ENCODE measurements around the gene SRC. TPM values are rescaled to one million over a fixed set of nuclear protein-coding genes. Genes with fewer than 3 reads are reported as not detected.

The SRC gene
- total and polyA plus RNA-seq, 2 donors from 2014 or later = 28.5 to 70.0 TPM

- TF ChIP-seq CTCF (IDR thresholded peaks at IDR 0.05; ENCODE audit: borderline replicate concordance, extremely low read depth, insufficient read depth) = no peak
- Histone ChIP-seq H3K9me3 (ENCODE audit: control insufficient read depth in 2 of 3, insufficient read depth in 1 of 3, low read length in 3 of 3) (peaks cover 0 to 3% (median 0%) of the 10 kb centered on the region in 3 donors), H3K4me3 (ENCODE audit: low read length in 3 of 3) (no peak overlapping the region), H3K27me3 (ENCODE audit: control insufficient read depth, insufficient read depth, low read length) (peaks cover 4% of the 10 kb centered on the region), H3K9ac (ENCODE audit: low read length in 3 of 3) (no peak overlapping the region), H3K4me1 (ENCODE audit: control insufficient read depth in 2 of 3, insufficient read depth in 2 of 3, low read depth in 1 of 3, low read length in 3 of 3) (peaks cover 0 to 9% (median 4%) of the 10 kb centered on the region in 3 donors), H3K27ac (ENCODE audit: low read depth in 2 of 2, low read length in 2 of 2) (no peak overlapping the region), H3K36me3 (ENCODE audit: control insufficient read depth in 2 of 3, insufficient read depth in 3 of 3, low read length in 3 of 3) (peaks cover 0 to 2% (median 0%) of the 10 kb centered on the region in 3 donors)
- no peak for FAIRE-seq
- intact Hi-C loops (cut with DNase I) = no loop called here
- DNase-seq = peak in 2 of 5 donors; percentile 53 to 57
Measured at GRCh38 chr20:37407573-37408002, 61.6 kb downstream of the SRC start.

- Histone ChIP-seq H3K4me3 (ENCODE audit: low read length in 3 of 3) (no peak overlapping the region), H3K4me1 (ENCODE audit: control insufficient read depth in 2 of 3, insufficient read depth in 2 of 3, low read depth in 1 of 3, low read length in 3 of 3) (peaks cover 0 to 9% (median 4%) of the 10 kb centered on the region in 3 donors), H3K36me3 (ENCODE audit: control insufficient read depth in 2 of 3, insufficient read depth in 3 of 3, low read length in 3 of 3) (no peaks in the 10 kb centered on the region), H3K27ac (ENCODE audit: low read depth in 2 of 2, low read length in 2 of 2) (no peak overlapping the region), H3K9me3 (ENCODE audit: control insufficient read depth in 2 of 3, insufficient read depth in 1 of 3, low read length in 3 of 3) (peaks cover 0 to 3% (median 0%) of the 10 kb centered on the region in 3 donors), H3K27me3 (ENCODE audit: control insufficient read depth, insufficient read depth, low read length) (peaks cover 4% of the 10 kb centered on the region), H3K9ac (ENCODE audit: low read length in 3 of 3) (no peak overlapping the region)
- no peak for TF ChIP-seq CTCF (IDR thresholded peaks at IDR 0.05; ENCODE audit: borderline replicate concordance, extremely low read depth, insufficient read depth)
- DNase-seq (peak in 2 of 5 donors; percentile 50 to 57), FAIRE-seq (no peak)
- intact Hi-C loops (cut with DNase I) = no loop called here
Measured at GRCh38 chr20:37408302-37409193, 62.6 kb downstream of the SRC start.

GRCh38 chr20:37411408-37412219 is 65.7 kb downstream of the SRC start:
- peaks cover 0 to 5% (median 4%) of the 10 kb centered on the region in 3 donors for H3K4me1 ChIP-seq (ENCODE audit: control insufficient read depth in 2 of 3, insufficient read depth in 2 of 3, low read depth in 1 of 3, low read length in 3 of 3)
- FAIRE-seq = no peak
- H3K27ac ChIP-seq (ENCODE audit: low read depth in 2 of 2, low read length in 2 of 2) = no peak overlapping the region
- H3K9me3 ChIP-seq (ENCODE audit: control insufficient read depth in 2 of 3, insufficient read depth in 1 of 3, low read length in 3 of 3) = peaks cover 0 to 3% (median 0%) of the 10 kb centered on the region in 3 donors
- H3K9ac ChIP-seq (ENCODE audit: low read length in 3 of 3) = peak overlapping the region in 1 of 3 donors; percentile 42
- no peak for TF ChIP-seq CTCF (IDR thresholded peaks at IDR 0.05; ENCODE audit: borderline replicate concordance, extremely low read depth, insufficient read depth)
- peak overlapping the region; percentile 50 to 62 (median 57) for H3K4me3 ChIP-seq (ENCODE audit: low read length in 3 of 3)
- H3K27me3 ChIP-seq (ENCODE audit: control insufficient read depth, insufficient read depth, low read length) = peaks cover 4% of the 10 kb centered on the region
- DNase-seq = peak in 1 of 5 donors; percentile 58
- no peaks in the 10 kb centered on the region for H3K36me3 ChIP-seq (ENCODE audit: control insufficient read depth in 2 of 3, insufficient read depth in 3 of 3, low read length in 3 of 3)
- intact Hi-C loops (cut with DNase I) = no loop called here

Data from kidney (tissue), 14 donors.